Kidney (tissue), 14 donors: ENCODE measurements around the gene KLC1. TPM values are rescaled to one million over a fixed set of nuclear protein-coding genes. Genes with fewer than 3 reads are reported as not detected.
A peak's percentile ranks its signal among the peaks of the same experiment; 100 is the strongest.

Experiments used
- DNase-seq, 5 donors: peaks; one replicate each; pipeline ENCODE4 v3.0.0-alpha.2; 2013 to 2020
- FAIRE-seq: peaks from 2 replicates; lab custom pipeline; 2012; peaks lifted over from hg19 to GRCh38; lab: Jason Lieb, UNC
- H3K27ac ChIP-seq, 2 donors: one replicate each; pipeline ENCODE4 v1.7.0; 2013; ENCODE audit warnings: low read depth in 2 of 2, low read length in 2 of 2, inconsistent platforms in 1 of 2
- H3K27me3 ChIP-seq: one replicate; pipeline ENCODE4 v1.7.1; 2013; ENCODE audit warnings: low read length, inconsistent platforms; ENCODE audit not compliant: control insufficient read depth, insufficient read depth
- H3K36me3 ChIP-seq, 3 donors: one replicate each; pipeline versions ENCODE4 v1.7.0 to v1.7.1; 2013; ENCODE audit warnings: low read length in 3 of 3, control low read depth in 1 of 3, inconsistent platforms in 1 of 3; ENCODE audit not compliant: insufficient read depth in 3 of 3, control insufficient read depth in 2 of 3
- H3K4me1 ChIP-seq, 3 donors: one replicate each; pipeline versions ENCODE4 v1.7.0 to v1.7.1; 2013; ENCODE audit warnings: low read length in 3 of 3, inconsistent platforms in 1 of 3, low read depth in 1 of 3; ENCODE audit not compliant: control insufficient read depth in 2 of 3, insufficient read depth in 2 of 3
- H3K4me3 ChIP-seq, 3 donors: one replicate each; pipeline versions ENCODE4 v1.7.0 to v1.8.1; 2013; ENCODE audit warnings: low read length in 3 of 3, control low read depth in 1 of 3, inconsistent platforms in 1 of 3
- H3K9ac ChIP-seq, 3 donors: one replicate each; pipeline versions ENCODE4 v1.7.0 to v1.7.1; 2013; ENCODE audit warnings: low read length in 3 of 3, control low read depth in 1 of 3, inconsistent platforms in 1 of 3
- H3K9me3 ChIP-seq, 3 donors: one replicate each; pipeline versions ENCODE4 v1.7.0 to v1.7.1; 2013; ENCODE audit warnings: low read length in 3 of 3, control low read depth in 1 of 3, inconsistent platforms in 1 of 3; ENCODE audit not compliant: control insufficient read depth in 2 of 3, insufficient read depth in 1 of 3
- intact Hi-C: fragments of 100-400 bp; cut with DNase I; formaldehyde crosslinking; loops from one replicate; pipeline ENCODE4 v1.11.1; 2022
- polyA plus RNA-seq: library from polyadenylated mRNA; stranded (reverse); fragments of 350-450 nt; fragmentation: Illumina TruSeq; extraction: RNeasy Lipid Tissue Mini Kit (QIAGEN cat#74804); gene quantifications from one replicate; pipeline ENCODE4 v1.2.3, GENCODE V29; 2014; ENCODE audit warnings: low read depth, low replicate concordance; ENCODE audit not compliant: insufficient read depth
- total RNA-seq: library from RNA; stranded (reverse); fragmentation: NEBNext Ultra II Directional; extraction: Animal tissue kit (Norgen Biotek cat#: 25700); gene quantifications from one replicate; pipeline ENCODE4 v1.2.1, GENCODE V29; 2021
- TF ChIP-seq, protein P1 (sequence below): IDR thresholded peaks from 3 replicates; pipeline ENCODE4 v1.5.1; 2012; ENCODE audit warnings: mild to moderate bottlenecking, moderate library complexity, borderline replicate concordance; ENCODE audit not compliant: insufficient read depth; ENCODE audit errors: extremely low read depth
- donor health status: control.
- donor health status: control.
- donor health status: control.
- donor health status: control.
- donor health status: control.
- donor health status: DM: yes; HTN: yes; CAD: no.
- donor health status: Normal renal cell carcinoma (clear cell type).

Gene KLC1
- total and polyA plus RNA-seq, 2 donors from 2014 or later = 49.8 to 152 TPM

DNA sequence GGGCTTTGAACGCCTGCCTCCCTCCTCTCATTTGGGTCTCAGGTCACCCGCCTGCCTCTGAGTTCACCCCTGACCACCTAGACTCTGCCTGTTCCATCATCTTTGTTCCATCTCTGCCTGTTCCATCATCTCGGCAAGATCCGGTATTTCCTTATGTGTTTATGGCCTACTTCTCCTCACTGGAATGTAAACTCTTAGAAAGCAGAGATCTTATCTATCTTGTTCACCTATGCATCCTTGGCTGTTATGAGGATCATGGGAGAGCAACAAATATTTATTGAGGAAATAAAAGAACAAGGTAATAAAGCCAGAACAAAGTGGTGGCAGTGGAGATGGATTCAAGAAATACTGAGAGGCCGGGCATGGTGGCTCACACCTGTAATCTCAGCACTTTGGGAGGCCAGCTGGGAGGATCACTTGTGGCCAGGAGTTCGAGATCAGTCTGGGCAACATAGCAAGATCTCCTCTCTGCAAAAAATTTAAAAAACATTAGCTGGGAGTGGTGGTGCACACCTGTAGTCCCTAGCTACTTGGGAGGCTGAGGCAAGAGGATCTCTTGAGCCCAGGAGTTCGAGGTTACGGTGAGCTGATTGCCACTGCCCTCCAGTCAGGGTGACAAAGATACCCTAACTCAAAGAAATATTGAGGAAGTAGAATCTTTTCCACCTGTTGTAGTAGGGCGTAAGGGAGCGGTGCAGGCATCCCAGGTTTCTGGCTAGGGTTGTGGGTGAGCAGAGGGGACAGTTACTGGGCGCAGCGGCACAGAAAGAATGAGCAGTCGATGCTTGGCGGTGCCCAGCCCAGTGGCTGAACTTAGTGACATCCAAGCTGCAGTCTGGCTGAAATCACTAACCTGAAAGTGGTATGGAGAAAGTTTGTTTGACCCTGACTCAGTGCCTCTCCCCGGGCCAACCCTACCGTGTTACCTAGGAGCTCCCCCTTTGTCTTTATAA lies 1.7 kb upstream of the KLC1 start:
- FAIRE-seq (no peak), DNase-seq (peak in 1 of 5 donors; percentile 53)
- intact Hi-C loops = no loop called here
- Histone ChIP-seq H3K36me3 (no peaks in the 10 kb centered on the region), H3K4me3 (no peak overlapping the region), H3K4me1 (peaks cover 0 to 22% (median 7%) of the 10 kb centered on the region in 3 donors), H3K27me3 (no peaks in the 10 kb centered on the region), H3K27ac (peak overlapping the region; percentile 99), H3K9me3 (no peaks in the 10 kb centered on the region), H3K9ac (peak overlapping the region in 1 of 3 donors; percentile 94)
- TF ChIP-seq, protein P1, sequence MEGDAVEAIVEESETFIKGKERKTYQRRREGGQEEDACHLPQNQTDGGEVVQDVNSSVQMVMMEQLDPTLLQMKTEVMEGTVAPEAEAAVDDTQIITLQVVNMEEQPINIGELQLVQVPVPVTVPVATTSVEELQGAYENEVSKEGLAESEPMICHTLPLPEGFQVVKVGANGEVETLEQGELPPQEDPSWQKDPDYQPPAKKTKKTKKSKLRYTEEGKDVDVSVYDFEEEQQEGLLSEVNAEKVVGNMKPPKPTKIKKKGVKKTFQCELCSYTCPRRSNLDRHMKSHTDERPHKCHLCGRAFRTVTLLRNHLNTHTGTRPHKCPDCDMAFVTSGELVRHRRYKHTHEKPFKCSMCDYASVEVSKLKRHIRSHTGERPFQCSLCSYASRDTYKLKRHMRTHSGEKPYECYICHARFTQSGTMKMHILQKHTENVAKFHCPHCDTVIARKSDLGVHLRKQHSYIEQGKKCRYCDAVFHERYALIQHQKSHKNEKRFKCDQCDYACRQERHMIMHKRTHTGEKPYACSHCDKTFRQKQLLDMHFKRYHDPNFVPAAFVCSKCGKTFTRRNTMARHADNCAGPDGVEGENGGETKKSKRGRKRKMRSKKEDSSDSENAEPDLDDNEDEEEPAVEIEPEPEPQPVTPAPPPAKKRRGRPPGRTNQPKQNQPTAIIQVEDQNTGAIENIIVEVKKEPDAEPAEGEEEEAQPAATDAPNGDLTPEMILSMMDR = no peak

DNA sequence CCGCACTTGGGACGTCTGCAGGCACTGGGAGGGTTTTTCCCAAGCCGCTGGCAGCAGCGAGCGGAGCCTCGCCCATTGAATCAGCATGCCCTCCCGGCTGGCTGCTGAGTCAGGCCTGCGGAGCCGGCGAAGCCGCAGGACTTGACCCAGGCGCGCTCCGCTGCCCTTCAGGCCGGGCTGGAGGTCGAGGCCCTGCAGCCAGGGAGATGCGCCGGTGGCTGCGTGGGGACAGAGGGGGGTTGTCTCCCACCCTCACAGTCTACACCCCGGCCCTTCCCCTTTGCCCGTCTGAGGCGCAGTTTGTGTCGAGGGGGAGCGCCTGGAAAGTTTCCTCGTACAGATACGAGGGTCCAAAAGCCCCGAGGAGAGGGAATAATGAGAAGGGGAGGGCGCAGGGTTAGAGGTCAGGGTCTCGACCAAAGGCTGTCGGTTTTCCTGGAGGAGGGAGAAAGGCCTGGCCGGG lies 759 bp upstream of the KLC1 start:
- TF ChIP-seq, protein P1 = no peak
- no peak for FAIRE-seq
- peaks cover 0 to 23% (median 7%) of the 10 kb centered on the region in 3 donors for H3K4me1 ChIP-seq

DNA sequence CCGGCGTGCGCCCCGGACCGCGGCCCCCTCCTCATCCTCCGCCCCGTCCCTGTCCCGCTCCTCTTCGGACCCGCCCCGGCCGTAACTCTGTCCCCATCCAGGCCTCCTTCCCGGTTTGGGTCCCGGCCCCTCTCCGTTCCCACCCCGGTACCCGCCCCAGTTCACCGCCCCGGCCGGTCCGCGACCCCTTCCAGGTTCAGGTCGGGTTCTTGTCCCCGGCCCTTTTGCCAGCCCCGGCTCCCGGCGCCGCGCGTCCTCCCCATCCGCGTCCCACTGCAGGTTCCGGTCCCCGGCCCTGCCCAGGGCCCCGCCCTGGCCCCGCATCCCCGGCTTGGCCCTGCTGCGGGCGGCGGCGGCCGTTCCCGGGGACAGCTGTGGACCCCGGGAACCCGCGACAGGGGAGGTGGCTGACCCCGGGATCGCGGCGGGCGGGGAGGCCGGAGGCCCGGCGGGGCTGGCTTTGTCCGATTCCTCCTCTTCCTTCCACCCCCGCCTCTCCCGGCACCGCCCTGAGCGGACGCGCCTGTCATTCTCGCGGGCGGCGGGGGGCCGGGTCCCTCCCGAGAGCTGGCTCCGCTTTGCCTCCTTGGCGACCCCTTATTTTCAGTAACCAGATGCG lies 601 bp downstream of the KLC1 start:
- intact Hi-C loops = no loop called here
- peak overlapping the region; percentile 99 for H3K27ac ChIP-seq
- TF ChIP-seq, protein P1 = no peak
- H3K9ac ChIP-seq = peak overlapping the region; percentile 42 to 94 (median 86)
- no peaks in the 10 kb centered on the region for H3K9me3 ChIP-seq
- no peaks in the 10 kb centered on the region for H3K27me3 ChIP-seq
- H3K36me3 ChIP-seq = no peaks in the 10 kb centered on the region
- H3K4me3 ChIP-seq = peak overlapping the region; percentile 62 to 82 (median 80)
- DNase-seq (peak in 4 of 5 donors; percentile 57 to 88 (median 76)), FAIRE-seq (no peak)
- H3K4me1 ChIP-seq = peaks cover 0 to 22% (median 7%) of the 10 kb centered on the region in 3 donors

More for the DNA sequence above, 759 bp upstream of the KLC1 start:
- DNase-seq = peak; percentile 62 to 95 (median 74)
- Histone ChIP-seq H3K27ac (peak overlapping the region; percentile 99), H3K36me3 (no peaks in the 10 kb centered on the region), H3K27me3 (no peaks in the 10 kb centered on the region), H3K4me3 (peak overlapping the region; percentile 6 to 80 (median 65)), H3K9ac (peak overlapping the region in 2 of 3 donors; percentile 77 to 94), H3K9me3 (no peaks in the 10 kb centered on the region)
- intact Hi-C loops = no loop called here
